WTC11 (cell line): Measurements from ENCODE around the gene PCDHB8.
"Not testable (repeated sequence)": the region's sequence is repeated elsewhere in the genome, so short reads cannot be mapped to it uniquely, and the experiment has no call there.

Experiments
- CTCF ChIP-seq: fragments of 200-600 bp; IDR thresholded peaks from 2 replicates; pipeline ENCODE4 v1.8.0; 2022; ENCODE audit warnings: antibody characterized with exemption
- E2F1 ChIP-seq: sonication (generic); formaldehyde crosslinking; IDR thresholded peaks from 2 replicates; pipeline ENCODE4 v1.8.0; 2022; ENCODE audit warnings: mild to moderate bottlenecking, missing genetic modification reagents
- E2F4 ChIP-seq: sonication (generic); formaldehyde crosslinking; IDR thresholded peaks from 2 replicates; pipeline ENCODE4 v1.8.1; 2022; ENCODE audit warnings: low read depth, mild to moderate bottlenecking, moderate library complexity, missing genetic modification reagents, borderline replicate concordance
- MLX ChIP-seq: sonication (generic); formaldehyde crosslinking; IDR thresholded peaks from 2 replicates; pipeline ENCODE4 v1.8.1; 2023; ENCODE audit warnings: mild to moderate bottlenecking, missing genetic modification reagents, moderate library complexity
- NFYB ChIP-seq: sonication (generic); formaldehyde crosslinking; conservative IDR thresholded peaks from 2 replicates; pipeline ENCODE4 v1.8.0; 2022; ENCODE audit warnings: low read depth, missing genetic modification reagents
- ZNF121 ChIP-seq: sonication (generic); formaldehyde crosslinking; IDR thresholded peaks from 2 replicates; pipeline ENCODE4 v1.8.0; 2023; ENCODE audit warnings: missing genetic modification reagents

- not testable (repeated sequence) for TF ChIP-seq MLX; ZNF121 (CRISPR knock-in tag); CTCF; NFYB (CRISPR knock-in tag); E2F1 (CRISPR knock-in tag); E2F4 (CRISPR knock-in tag)
These were observed 47.8 kb downstream of the PCDHB8 start for GRCh38 chr5:141225421-141225820.
